DOHH2 (cell line): Measurements from ENCODE around the gene KCNC4.

Source experiments
- EZH2phosphoT487 ChIP-seq: fragments of 200-600 bp; sonication (generic); IDR thresholded peaks from 2 replicates; pipeline ENCODE4 v1.6.1; 2017; ENCODE audit warnings: borderline replicate concordance, mild to moderate bottlenecking, antibody characterized with exemption, low read length, moderate library complexity, mixed read lengths
- TF ChIP-seq, protein P1 (sequence below): fragments of 200-600 bp; sonication (generic); IDR thresholded peaks from one replicate; pipeline ENCODE4 v1.5.1; 2014; ENCODE audit warnings: antibody characterized with exemption, mild to moderate bottlenecking, low read depth, low read length; ENCODE audit not compliant: poor library complexity, severe bottlenecking

DNA sequence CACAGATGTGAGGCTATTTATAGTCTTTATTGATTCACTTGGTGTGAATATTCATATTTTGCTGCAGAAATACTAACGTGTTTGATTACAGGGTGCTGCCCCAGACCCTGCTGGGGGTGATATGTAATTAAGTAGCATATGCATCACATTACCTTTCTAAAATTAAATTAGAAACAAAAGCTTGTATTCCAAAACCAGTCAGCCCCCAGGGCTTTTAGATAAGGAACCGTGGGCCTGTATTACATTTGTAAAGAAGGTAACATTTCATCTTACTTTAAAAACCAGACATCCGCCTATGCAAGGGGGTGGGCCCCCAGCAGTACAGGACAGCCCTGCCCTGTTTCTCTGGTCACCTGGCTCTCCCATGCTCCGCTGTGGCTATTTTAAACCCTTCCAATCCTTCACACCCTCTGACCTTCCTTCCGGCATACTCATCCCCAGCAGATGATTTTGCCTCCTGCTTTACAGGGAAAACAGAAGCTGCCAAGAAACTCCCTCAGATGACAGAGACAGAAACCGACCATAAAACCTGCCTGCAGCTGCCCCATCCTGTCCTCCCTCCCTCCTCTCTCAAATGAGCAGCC lies 22.0 kb upstream of the KCNC4 start:
- TF ChIP-seq, protein P1, sequence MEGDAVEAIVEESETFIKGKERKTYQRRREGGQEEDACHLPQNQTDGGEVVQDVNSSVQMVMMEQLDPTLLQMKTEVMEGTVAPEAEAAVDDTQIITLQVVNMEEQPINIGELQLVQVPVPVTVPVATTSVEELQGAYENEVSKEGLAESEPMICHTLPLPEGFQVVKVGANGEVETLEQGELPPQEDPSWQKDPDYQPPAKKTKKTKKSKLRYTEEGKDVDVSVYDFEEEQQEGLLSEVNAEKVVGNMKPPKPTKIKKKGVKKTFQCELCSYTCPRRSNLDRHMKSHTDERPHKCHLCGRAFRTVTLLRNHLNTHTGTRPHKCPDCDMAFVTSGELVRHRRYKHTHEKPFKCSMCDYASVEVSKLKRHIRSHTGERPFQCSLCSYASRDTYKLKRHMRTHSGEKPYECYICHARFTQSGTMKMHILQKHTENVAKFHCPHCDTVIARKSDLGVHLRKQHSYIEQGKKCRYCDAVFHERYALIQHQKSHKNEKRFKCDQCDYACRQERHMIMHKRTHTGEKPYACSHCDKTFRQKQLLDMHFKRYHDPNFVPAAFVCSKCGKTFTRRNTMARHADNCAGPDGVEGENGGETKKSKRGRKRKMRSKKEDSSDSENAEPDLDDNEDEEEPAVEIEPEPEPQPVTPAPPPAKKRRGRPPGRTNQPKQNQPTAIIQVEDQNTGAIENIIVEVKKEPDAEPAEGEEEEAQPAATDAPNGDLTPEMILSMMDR, result no peak
- TF ChIP-seq EZH2phosphoT487, result no peak
